HCT116 (cell line): ENCODE data around the gene RIMBP2.

Experiments used
- ATF3 ChIP-seq: IDR thresholded peaks from 2 replicates; pipeline ENCODE4 v1.6.1; 2012
- CTCF ChIP-seq, 3 experiments: fragments of 200-600 bp in 1 of 3; sonication (generic) in 1 of 3; IDR thresholded peaks in 2 of 3; conservative IDR thresholded peaks in 1 of 3; 2 replicates each; pipeline ENCODE4 v1.5.1; 2012 to 2017; ENCODE audit warnings: low read depth in 2 of 3, low read length in 2 of 3, antibody characterized with exemption in 1 of 3, borderline replicate concordance in 1 of 3, control low read depth in 1 of 3, mild to moderate bottlenecking in 1 of 3, mixed read lengths in 1 of 3, mixed run types in 1 of 3, moderate library complexity in 1 of 3; ENCODE audit not compliant: insufficient read depth in 1 of 3
- EZH2 ChIP-seq: fragments of 200-600 bp; sonication (generic); IDR thresholded peaks from 2 replicates; pipeline ENCODE4 v1.6.1; 2017; ENCODE audit warnings: antibody characterized with exemption, mixed run types
- EZH2phosphoT487 ChIP-seq: fragments of 200-600 bp; IDR thresholded peaks from 2 replicates; pipeline ENCODE4 v1.6.1; 2018; ENCODE audit warnings: antibody characterized with exemption, borderline replicate concordance
- POLR2A ChIP-seq: IDR thresholded peaks from 2 replicates; pipeline ENCODE4 v1.7.0; 2011; ENCODE audit warnings: borderline replicate concordance; ENCODE audit not compliant: insufficient read depth, insufficient read length; ENCODE audit errors: extremely low read depth
- SIN3A ChIP-seq: IDR thresholded peaks from 2 replicates; pipeline ENCODE4 v1.6.1; 2012; ENCODE audit warnings: low read depth
- SP1 ChIP-seq: IDR thresholded peaks from 2 replicates; pipeline ENCODE4 v1.6.1; 2012; ENCODE audit warnings: low read depth
- ZBTB33 ChIP-seq: IDR thresholded peaks from 2 replicates; pipeline ENCODE4 v1.6.1; 2011; ENCODE audit warnings: mild to moderate bottlenecking, low read length, moderate library complexity; ENCODE audit not compliant: insufficient replicate concordance; ENCODE audit errors: extremely low read depth

GRCh38 chr12:130761537-130762318 is 45.6 kb upstream of the RIMBP2 start:
- no peak for TF ChIP-seq POLR2A
- peak; percentile 49 to 55 (median 52); a peak in 5 of 6 replicates for TF ChIP-seq CTCF (IDR thresholded peaks at IDR 0.05 in 2 of 3, conservative IDR thresholded peaks at IDR 0.05 in 1 of 3; ENCODE audit: borderline replicate concordance in 1 of 3, insufficient read depth in 1 of 3, low read depth in 2 of 3, low read length in 2 of 3)
- no peak for TF ChIP-seq SP1
- TF ChIP-seq SIN3A = no peak
- TF ChIP-seq ATF3 = no peak
- no peak for TF ChIP-seq EZH2phosphoT487
- no peak for TF ChIP-seq ZBTB33
- TF ChIP-seq EZH2 = no peak
